Measurements from ENCODE around the gene QARS1. TPM values are rescaled to one million over a fixed set of nuclear protein-coding genes. Genes with fewer than 3 reads are reported as not detected.
A peak's percentile ranks its signal among the peaks of the same experiment; 100 is the strongest.

Gene QARS1
- total RNA-seq, 6 donors from 2014 or later: 143 to 256 (median 191) TPM

DNA sequence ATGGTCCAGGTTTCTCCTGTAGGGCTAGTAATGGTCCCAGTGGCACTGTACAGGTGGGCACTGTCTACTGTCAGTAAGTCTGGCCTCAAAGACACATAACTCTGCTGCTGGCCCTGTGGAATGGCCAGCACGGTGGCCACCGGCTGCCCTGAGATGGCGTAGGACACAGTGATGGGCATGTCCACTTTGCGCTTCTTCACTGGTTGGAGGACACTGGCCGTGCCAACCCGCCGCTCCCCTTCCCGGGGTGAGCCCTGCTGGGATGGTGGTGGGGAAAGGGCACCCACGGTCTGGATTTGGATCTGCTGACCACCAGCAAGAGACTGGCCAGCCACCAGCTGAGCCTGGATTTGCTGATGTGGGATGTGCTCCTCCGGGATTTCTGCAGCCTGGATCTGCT is 47.3 kb downstream of the QARS1 start:
- Histone ChIP-seq H3K4me1 (no peaks in the 10 kb centered on the region), H3K9me3 (no peaks in the 10 kb centered on the region), H3K27ac (peak overlapping the region in 1 of 4 donors; percentile 1), H3K36me3 (peaks cover 12 to 85% (median 58%) of the 10 kb centered on the region in 4 donors), H3K27me3 (no peaks in the 10 kb centered on the region), H3K4me3 (no peak overlapping the region)
- 96 to 97% methylated on average over 5 to 10 of the region's 10 CpGs for WGBS, 2 donors
- peak in 1 of 2 donors; percentile 64 for DNase-seq
- TF ChIP-seq, protein P1, sequence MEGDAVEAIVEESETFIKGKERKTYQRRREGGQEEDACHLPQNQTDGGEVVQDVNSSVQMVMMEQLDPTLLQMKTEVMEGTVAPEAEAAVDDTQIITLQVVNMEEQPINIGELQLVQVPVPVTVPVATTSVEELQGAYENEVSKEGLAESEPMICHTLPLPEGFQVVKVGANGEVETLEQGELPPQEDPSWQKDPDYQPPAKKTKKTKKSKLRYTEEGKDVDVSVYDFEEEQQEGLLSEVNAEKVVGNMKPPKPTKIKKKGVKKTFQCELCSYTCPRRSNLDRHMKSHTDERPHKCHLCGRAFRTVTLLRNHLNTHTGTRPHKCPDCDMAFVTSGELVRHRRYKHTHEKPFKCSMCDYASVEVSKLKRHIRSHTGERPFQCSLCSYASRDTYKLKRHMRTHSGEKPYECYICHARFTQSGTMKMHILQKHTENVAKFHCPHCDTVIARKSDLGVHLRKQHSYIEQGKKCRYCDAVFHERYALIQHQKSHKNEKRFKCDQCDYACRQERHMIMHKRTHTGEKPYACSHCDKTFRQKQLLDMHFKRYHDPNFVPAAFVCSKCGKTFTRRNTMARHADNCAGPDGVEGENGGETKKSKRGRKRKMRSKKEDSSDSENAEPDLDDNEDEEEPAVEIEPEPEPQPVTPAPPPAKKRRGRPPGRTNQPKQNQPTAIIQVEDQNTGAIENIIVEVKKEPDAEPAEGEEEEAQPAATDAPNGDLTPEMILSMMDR (IDR thresholded peaks at IDR 0.05): no peak
- no peak for TF ChIP-seq EP300 (IDR thresholded peaks at IDR 0.05)
- TF ChIP-seq POLR2A (IDR thresholded peaks at IDR 0.05): no peak
- TF ChIP-seq POLR2AphosphoS5 (IDR thresholded peaks at IDR 0.05): no peak
- no peak for ATAC-seq (ENCODE audit: low FRiP score in 2 of 2)

DNA sequence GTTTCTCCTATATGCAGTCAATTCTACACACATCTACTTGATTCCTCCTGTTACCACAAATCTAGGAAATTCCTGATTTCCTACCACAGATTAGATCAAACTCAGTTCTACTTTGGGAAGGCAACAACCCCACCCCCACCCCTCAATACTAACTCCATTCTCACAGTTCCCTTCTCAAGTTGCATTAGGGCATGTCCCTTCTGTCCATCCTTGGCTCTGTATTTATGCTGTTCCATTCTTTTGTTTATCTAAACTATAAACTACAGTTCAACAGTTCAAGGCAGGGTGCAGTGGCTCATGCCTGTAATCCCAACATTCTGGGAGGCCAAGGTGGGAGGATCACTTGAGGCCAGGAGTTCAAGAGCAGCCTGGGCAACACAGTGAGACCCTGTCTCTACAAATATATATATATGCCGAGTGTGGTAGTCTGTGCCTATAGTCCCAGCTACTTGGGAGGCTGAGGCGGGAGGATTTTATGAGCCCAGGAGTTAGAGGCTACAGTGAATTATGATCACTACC is 50.2 kb downstream of the QARS1 start:
- Histone ChIP-seq H3K36me3 (peaks cover 12 to 85% (median 57%) of the 10 kb centered on the region in 4 donors), H3K4me1 (no peaks in the 10 kb centered on the region), H3K27me3 (no peaks in the 10 kb centered on the region), H3K4me3 (no peak overlapping the region), H3K9me3 (no peaks in the 10 kb centered on the region), H3K27ac (no peak overlapping the region)
- DNase-seq (no peak), ATAC-seq (ENCODE audit: low FRiP score in 2 of 2) (no peak)
- WGBS, 2 donors: 95 to 100% methylated on average over 2 of the region's 2 CpGs
- TF ChIP-seq POLR2A (IDR thresholded peaks at IDR 0.05) (no peak), POLR2AphosphoS5 (IDR thresholded peaks at IDR 0.05) (no peak), EP300 (IDR thresholded peaks at IDR 0.05) (no peak)
- TF ChIP-seq, protein P1 (IDR thresholded peaks at IDR 0.05): no peak

DNA sequence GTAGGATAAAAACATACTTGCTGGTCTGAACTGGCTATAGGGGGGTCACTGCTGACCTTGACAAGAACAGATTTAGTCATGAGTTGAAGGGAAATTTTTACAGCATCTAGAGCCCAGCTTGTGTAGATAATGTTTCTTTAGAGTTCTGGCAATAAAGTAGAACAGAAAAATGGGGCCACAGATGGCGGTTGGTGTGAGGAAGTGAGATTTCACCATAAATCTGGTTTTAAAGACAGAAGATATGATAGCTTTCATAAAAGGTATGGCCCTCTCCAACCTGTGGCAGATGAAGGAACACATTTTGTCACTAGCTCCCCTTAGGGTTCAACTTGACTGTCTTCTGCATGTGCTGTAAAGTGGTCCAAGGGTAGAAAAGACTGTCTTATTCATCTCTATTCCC is 51.0 kb downstream of the QARS1 start:
- Histone ChIP-seq H3K4me3 (no peak overlapping the region), H3K27me3 (no peaks in the 10 kb centered on the region), H3K4me1 (no peaks in the 10 kb centered on the region), H3K36me3 (peaks cover 12 to 81% (median 55%) of the 10 kb centered on the region in 4 donors), H3K9me3 (no peaks in the 10 kb centered on the region), H3K27ac (no peak overlapping the region)
- DNase-seq (no peak), ATAC-seq (ENCODE audit: low FRiP score in 2 of 2) (no peak)
- WGBS, 2 donors: 58 to 60% methylated on average over 1 of the region's 1 CpG
- TF ChIP-seq POLR2A (IDR thresholded peaks at IDR 0.05) (no peak), POLR2AphosphoS5 (IDR thresholded peaks at IDR 0.05) (no peak), EP300 (IDR thresholded peaks at IDR 0.05) (no peak)
- TF ChIP-seq, protein P1 (IDR thresholded peaks at IDR 0.05): no peak

Small RNAs within 50 kb of the gene (small RNA-seq; reads per million reads assigned to genes)
- gene RN7SL182P: 0 reads per million in 4 donors

Other genes starting within 250 kb of the QARS1 start
- gene SLC25A20, start 205.9 kb downstream of the QARS1 start, total RNA-seq: 10 to 100 TPM; 15.1 to 32.7 (median 19.2) TPM
- gene ARIH2, start 185.9 kb downstream of the QARS1 start, total RNA-seq: 100 to 1,000 TPM in 2 of 6 donors, 10 to 100 TPM in 4; 81.2 to 190 (median 91.0) TPM
- gene P4HTM, start 114.5 kb downstream of the QARS1 start, total RNA-seq: 100 to 1,000 TPM in 1 of 6 donors, 10 to 100 TPM in 5; 44.2 to 184 (median 69.9) TPM
- gene WDR6, start 97.4 kb downstream of the QARS1 start, total RNA-seq: 100 to 1,000 TPM; 100 to 279 (median 123) TPM
- 10 to 100 TPM; 28.5 to 67.1 (median 35.7) TPM for gene DALRD3, start 86.2 kb downstream of the QARS1 start, total RNA-seq
- 100 to 1,000 TPM in 3 of 6 donors, 10 to 100 TPM in 3; 75.4 to 166 (median 101) TPM for gene NDUFAF3, start 82.6 kb downstream of the QARS1 start, total RNA-seq
- gene IMPDH2, start 75.4 kb downstream of the QARS1 start, total RNA-seq: 100 to 1,000 TPM in 3 of 6 donors, 10 to 100 TPM in 3; 67.1 to 142 (median 97.3) TPM
- 100 to 1,000 TPM in 1 of 6 donors, 10 to 100 TPM in 5; 65.6 to 145 (median 74.2) TPM for gene QRICH1, start 10.7 kb downstream of the QARS1 start, total RNA-seq
- 10 to 100 TPM; 42.6 to 76.4 (median 57.2) TPM for gene USP19, start 16.1 kb upstream of the QARS1 start, total RNA-seq
- gene LAMB2, start 28.3 kb upstream of the QARS1 start, total RNA-seq: 100 to 1,000 TPM; 349 to 904 (median 555) TPM
- 10 to 100 TPM; 20.7 to 31.6 (median 26.0) TPM for gene CCDC71, start 61.6 kb upstream of the QARS1 start, total RNA-seq
- 10 to 100 TPM; 21.9 to 60.8 (median 32.7) TPM for gene KLHDC8B, start 66.8 kb upstream of the QARS1 start, total RNA-seq
- 10 to 100 TPM in 1 of 6 donors, 1 to 10 TPM in 5; 4.2 to 15.7 (median 7.1) TPM for gene C3orf62, start 172.5 kb upstream of the QARS1 start, total RNA-seq
- 100 to 1,000 TPM in 2 of 6 donors, 10 to 100 TPM in 4; 28.1 to 190 (median 66.9) TPM for gene USP4, start 235.3 kb upstream of the QARS1 start, total RNA-seq